SK-N-SH treated with all-trans-retinoic acid at 6 μM for 48 hours (cell line): ENCODE measurements around the gene TNFRSF1A.

Experiments used
- ZFP3 ChIP-seq: fragments of 250-450 bp; sonication (Bioruptor Pico); IDR thresholded peaks from 2 replicates; pipeline ENCODE4 v1.5.0; 2020; ENCODE audit warnings: mild to moderate bottlenecking, moderate library complexity
- ZFP30 ChIP-seq: fragments of 450-650 bp; formaldehyde crosslinking; IDR thresholded peaks from 2 replicates; pipeline ENCODE4 v1.5.0; 2022; ENCODE audit warnings: mild to moderate bottlenecking, moderate library complexity

DNA sequence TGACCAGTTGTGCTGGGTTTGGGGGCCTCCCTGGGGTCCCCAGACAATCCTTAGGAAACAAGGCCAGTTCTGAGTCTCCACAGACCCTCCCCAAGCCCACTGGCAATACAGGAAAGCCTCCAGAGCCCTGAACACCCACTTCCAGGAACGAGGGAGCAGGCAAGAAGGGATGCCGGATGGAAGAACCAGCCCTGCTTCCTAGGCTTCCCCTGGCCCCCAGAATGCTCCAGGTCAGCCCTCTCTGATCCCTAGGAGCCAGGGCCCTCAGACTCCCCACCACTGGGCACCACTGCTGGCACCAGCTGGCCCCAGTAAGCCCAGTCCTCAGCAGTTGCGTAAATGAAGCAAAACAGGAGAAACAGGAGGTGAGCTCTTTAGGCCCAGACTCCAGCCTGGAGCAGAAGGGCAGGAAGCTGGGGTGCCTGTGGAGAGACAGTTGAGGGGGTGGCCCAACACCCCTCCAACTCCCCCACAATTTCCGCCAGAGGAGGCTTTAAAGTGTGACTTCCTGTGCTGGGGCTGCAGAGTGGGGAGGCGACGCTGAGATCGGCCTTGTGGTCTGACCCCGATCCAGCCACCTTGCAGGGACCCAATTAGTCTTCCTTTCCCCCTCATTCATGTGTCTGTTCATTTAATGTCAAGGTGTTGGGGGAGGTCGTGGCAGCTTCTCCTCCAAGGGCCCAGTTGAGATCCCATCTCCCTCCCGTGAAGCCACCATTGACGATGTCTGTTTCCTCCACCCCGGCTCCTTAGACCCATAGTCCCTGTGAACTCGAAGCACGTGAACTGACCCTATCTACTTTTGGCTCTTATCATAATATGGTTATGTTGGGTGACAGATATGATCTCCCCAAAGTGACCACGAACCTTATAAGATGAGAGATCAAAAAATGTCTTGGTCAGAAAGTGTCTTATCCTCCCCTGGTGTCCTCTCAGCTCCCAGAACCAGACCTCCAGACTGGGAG is 4.7 kb downstream of the TNFRSF1A start:
- TF ChIP-seq ZFP3 (CRISPR knock-in tag), result 0 out of 2 replicates have a peak, but pooled peaks have one; percentile 25
- TF ChIP-seq ZFP30 (CRISPR knock-in tag), result no peak
